Kidney (tissue), 14 donors: Measurements from ENCODE around the gene SMAD1. TPM values are rescaled to one million over a fixed set of nuclear protein-coding genes. Genes with fewer than 3 reads are reported as not detected.
"Not testable (repeated sequence)": the region's sequence is repeated elsewhere in the genome, so short reads cannot be mapped to it uniquely, and the experiment has no call there.

Experiments used
- DNase-seq, 5 donors: peaks; one replicate each; pipeline ENCODE4 v3.0.0-alpha.2; 2013 to 2020
- FAIRE-seq: peaks from 2 replicates; lab custom pipeline; 2012; peaks lifted over from hg19 to GRCh38; lab: Jason Lieb, UNC
- H3K27ac ChIP-seq, 2 donors: one replicate each; pipeline ENCODE4 v1.7.0; 2013; ENCODE audit warnings: low read depth in 2 of 2, low read length in 2 of 2, inconsistent platforms in 1 of 2
- H3K27me3 ChIP-seq: one replicate; pipeline ENCODE4 v1.7.1; 2013; ENCODE audit warnings: low read length, inconsistent platforms; ENCODE audit not compliant: control insufficient read depth, insufficient read depth
- H3K36me3 ChIP-seq, 3 donors: one replicate each; pipeline versions ENCODE4 v1.7.0 to v1.7.1; 2013; ENCODE audit warnings: low read length in 3 of 3, control low read depth in 1 of 3, inconsistent platforms in 1 of 3; ENCODE audit not compliant: insufficient read depth in 3 of 3, control insufficient read depth in 2 of 3
- H3K4me1 ChIP-seq, 3 donors: one replicate each; pipeline versions ENCODE4 v1.7.0 to v1.7.1; 2013; ENCODE audit warnings: low read length in 3 of 3, inconsistent platforms in 1 of 3, low read depth in 1 of 3; ENCODE audit not compliant: control insufficient read depth in 2 of 3, insufficient read depth in 2 of 3
- H3K4me3 ChIP-seq, 3 donors: one replicate each; pipeline versions ENCODE4 v1.7.0 to v1.8.1; 2013; ENCODE audit warnings: low read length in 3 of 3, control low read depth in 1 of 3, inconsistent platforms in 1 of 3
- H3K9ac ChIP-seq, 3 donors: one replicate each; pipeline versions ENCODE4 v1.7.0 to v1.7.1; 2013; ENCODE audit warnings: low read length in 3 of 3, control low read depth in 1 of 3, inconsistent platforms in 1 of 3
- H3K9me3 ChIP-seq, 3 donors: one replicate each; pipeline versions ENCODE4 v1.7.0 to v1.7.1; 2013; ENCODE audit warnings: low read length in 3 of 3, control low read depth in 1 of 3, inconsistent platforms in 1 of 3; ENCODE audit not compliant: control insufficient read depth in 2 of 3, insufficient read depth in 1 of 3
- intact Hi-C: fragments of 100-400 bp; cut with DNase I; formaldehyde crosslinking; loops from one replicate; pipeline ENCODE4 v1.11.1; 2022
- polyA plus RNA-seq: library from polyadenylated mRNA; stranded (reverse); fragments of 350-450 nt; fragmentation: Illumina TruSeq; extraction: RNeasy Lipid Tissue Mini Kit (QIAGEN cat#74804); gene quantifications from one replicate; pipeline ENCODE4 v1.2.3, GENCODE V29; 2014; ENCODE audit warnings: low read depth, low replicate concordance; ENCODE audit not compliant: insufficient read depth
- total RNA-seq: library from RNA; stranded (reverse); fragmentation: NEBNext Ultra II Directional; extraction: Animal tissue kit (Norgen Biotek cat#: 25700); gene quantifications from one replicate; pipeline ENCODE4 v1.2.1, GENCODE V29; 2021
- TF ChIP-seq, protein P1 (sequence below): IDR thresholded peaks from 3 replicates; pipeline ENCODE4 v1.5.1; 2012; ENCODE audit warnings: mild to moderate bottlenecking, moderate library complexity, borderline replicate concordance; ENCODE audit not compliant: insufficient read depth; ENCODE audit errors: extremely low read depth
- donor health status: control.
- donor health status: control.
- donor health status: control.
- donor health status: control.
- donor health status: control.
- donor health status: DM: yes; HTN: yes; CAD: no.
- donor health status: Normal renal cell carcinoma (clear cell type).

SMAD1 gene
- total and polyA plus RNA-seq, 2 donors from 2014 or later = 8.9 to 39.5 TPM

DNA sequence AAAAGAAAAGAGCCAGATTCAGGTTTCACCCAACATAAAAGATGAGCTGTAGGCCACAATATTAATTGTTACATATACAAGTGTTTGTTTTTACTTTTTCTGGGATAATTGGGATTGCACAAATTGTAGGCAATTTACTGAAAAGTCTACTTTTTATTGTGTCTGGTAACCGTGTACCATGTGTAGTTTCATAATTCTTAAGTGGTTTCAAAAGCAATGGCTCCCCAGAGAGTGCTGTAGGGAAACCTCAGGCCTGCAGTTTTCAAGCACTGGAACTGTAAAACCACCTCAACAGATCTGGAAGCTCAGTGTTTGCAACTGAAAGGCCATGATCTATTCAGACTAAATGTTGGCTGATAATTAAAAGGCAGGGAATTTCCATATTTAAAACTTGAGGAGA is 83.7 kb downstream of the SMAD1 start:
- H3K4me3 ChIP-seq = no peak overlapping the region
- intact Hi-C loops = no loop called here
- H3K27me3 ChIP-seq = no peaks in the 10 kb centered on the region
- FAIRE-seq (no peak), DNase-seq (no peak)
- H3K4me1 ChIP-seq = no peaks in the 10 kb centered on the region
- H3K9ac ChIP-seq = no peak overlapping the region
- no peak overlapping the region for H3K27ac ChIP-seq
- H3K36me3 ChIP-seq = no peaks in the 10 kb centered on the region
- no peaks in the 10 kb centered on the region for H3K9me3 ChIP-seq
- TF ChIP-seq, protein P1, sequence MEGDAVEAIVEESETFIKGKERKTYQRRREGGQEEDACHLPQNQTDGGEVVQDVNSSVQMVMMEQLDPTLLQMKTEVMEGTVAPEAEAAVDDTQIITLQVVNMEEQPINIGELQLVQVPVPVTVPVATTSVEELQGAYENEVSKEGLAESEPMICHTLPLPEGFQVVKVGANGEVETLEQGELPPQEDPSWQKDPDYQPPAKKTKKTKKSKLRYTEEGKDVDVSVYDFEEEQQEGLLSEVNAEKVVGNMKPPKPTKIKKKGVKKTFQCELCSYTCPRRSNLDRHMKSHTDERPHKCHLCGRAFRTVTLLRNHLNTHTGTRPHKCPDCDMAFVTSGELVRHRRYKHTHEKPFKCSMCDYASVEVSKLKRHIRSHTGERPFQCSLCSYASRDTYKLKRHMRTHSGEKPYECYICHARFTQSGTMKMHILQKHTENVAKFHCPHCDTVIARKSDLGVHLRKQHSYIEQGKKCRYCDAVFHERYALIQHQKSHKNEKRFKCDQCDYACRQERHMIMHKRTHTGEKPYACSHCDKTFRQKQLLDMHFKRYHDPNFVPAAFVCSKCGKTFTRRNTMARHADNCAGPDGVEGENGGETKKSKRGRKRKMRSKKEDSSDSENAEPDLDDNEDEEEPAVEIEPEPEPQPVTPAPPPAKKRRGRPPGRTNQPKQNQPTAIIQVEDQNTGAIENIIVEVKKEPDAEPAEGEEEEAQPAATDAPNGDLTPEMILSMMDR = no peak

DNA sequence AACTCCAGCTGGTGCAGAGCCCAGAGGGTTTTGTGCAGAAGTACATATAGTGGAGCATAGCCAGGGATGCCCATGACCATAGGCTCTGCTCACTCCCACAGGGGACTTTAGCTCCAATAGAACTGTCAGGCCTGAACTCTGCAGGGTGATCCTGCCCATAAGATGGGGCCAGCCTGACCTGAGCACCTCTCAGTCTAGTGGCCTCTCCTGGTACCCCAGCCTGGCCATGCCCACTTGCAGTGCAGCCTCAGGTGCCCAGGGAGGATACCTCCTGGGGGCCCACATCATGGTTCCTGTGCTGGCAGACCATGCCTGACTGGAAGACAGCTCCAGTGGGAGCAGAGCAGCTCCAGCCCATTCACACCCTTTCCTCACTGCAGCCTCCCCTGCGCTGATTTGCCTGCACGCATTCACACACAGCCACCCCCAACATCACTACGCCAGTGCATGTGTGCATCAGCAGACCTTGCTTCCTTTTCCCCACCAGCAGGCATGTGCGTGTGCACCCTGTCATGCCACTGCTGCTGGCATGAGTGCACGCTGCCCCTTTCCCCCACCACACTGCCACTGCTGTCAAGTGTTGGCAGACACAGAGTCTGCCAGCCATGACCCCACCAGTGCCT is 84.5 kb downstream of the SMAD1 start:
- TF ChIP-seq, protein P1 = no peak
- Histone ChIP-seq H3K27ac (no peak overlapping the region), H3K9ac (no peak overlapping the region), H3K4me1 (no peaks in the 10 kb centered on the region), H3K36me3 (no peaks in the 10 kb centered on the region), H3K4me3 (no peak overlapping the region), H3K27me3 (no peaks in the 10 kb centered on the region), H3K9me3 (no peaks in the 10 kb centered on the region)
- DNase-seq (peak in 1 of 5 donors; percentile 56), FAIRE-seq (no peak)
- intact Hi-C loops = no loop called here

DNA sequence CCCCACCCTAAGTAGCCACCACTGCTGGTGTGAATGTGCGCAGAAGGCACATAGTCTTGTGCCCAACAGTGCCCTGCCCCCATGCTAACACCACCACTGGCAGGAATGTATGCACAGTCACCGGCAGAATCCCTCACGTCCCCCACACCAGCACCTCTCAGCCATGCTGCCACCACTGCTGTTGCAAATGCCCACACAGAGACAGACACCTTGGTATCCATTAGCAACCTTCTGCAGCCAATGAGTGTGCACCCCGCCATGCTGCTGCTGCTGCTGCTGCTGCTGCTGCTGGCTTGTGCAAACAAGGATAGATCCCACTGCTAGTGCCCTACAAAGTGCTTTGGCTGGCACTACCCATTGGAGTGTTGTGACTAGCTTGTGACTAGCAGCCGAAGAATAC is 85.1 kb downstream of the SMAD1 start:
- intact Hi-C loops = no loop called here
- FAIRE-seq (no peak), DNase-seq (no peak)
- Histone ChIP-seq H3K9ac (no peak overlapping the region), H3K4me3 (no peak overlapping the region), H3K27me3 (no peaks in the 10 kb centered on the region), H3K4me1 (no peaks in the 10 kb centered on the region), H3K27ac (no peak overlapping the region), H3K36me3 (no peaks in the 10 kb centered on the region), H3K9me3 (no peaks in the 10 kb centered on the region)
- TF ChIP-seq, protein P1 = no peak

DNA sequence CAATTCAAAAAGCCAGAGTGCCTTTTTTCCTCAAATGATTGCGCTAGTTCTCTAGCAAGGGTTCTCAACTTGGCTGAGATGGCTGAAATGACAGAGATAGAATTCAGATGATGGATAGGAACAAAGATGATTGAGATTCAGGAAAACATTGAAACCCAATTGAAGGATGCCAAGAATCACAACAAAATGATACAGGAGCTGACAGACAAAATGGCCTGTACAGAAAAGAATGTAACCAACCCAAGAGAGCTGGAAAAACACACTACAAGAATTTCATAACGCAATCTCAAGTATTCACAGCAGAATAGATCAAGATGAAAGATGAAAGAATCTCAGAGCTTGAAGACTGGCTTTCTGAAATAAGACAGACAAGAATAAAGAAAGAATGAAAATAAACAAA is 85.9 kb downstream of the SMAD1 start:
- TF ChIP-seq, protein P1 = no peak
- Histone ChIP-seq H3K4me1 (no peaks in the 10 kb centered on the region), H3K9ac (no peak overlapping the region), H3K36me3 (no peaks in the 10 kb centered on the region), H3K4me3 (no peak overlapping the region), H3K27me3 (no peaks in the 10 kb centered on the region), H3K9me3 (no peaks in the 10 kb centered on the region), H3K27ac (no peak overlapping the region)
- no peak for FAIRE-seq
- no peak for DNase-seq
- intact Hi-C loops = no loop called here

DNA sequence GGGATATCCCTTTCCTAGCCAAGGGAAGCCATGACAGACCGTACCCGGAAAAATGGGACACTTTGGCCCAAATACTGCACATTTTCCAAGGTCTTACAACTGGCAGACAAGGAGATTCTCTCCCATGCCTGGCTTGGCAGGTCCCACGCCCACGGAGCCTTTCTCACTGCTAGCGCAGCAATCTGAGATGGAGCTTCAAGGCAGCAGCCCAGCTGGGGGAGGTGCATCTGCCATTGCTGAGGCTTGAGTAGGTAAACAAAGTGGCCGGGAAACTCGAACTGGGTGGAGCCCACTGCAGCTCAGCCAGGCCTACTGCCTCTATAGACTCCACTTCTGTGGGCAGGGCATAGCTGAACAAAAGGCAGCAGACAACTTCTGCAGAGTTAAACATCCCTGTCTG is 92.9 kb downstream of the SMAD1 start:
- H3K27ac ChIP-seq, H3K4me1 ChIP-seq, intact Hi-C loops, H3K9me3 ChIP-seq, FAIRE-seq, H3K9ac ChIP-seq, H3K36me3 ChIP-seq, H3K4me3 ChIP-seq, H3K27me3 ChIP-seq: not testable (repeated sequence)
- peak in 1 of 5 donors; percentile 61 for DNase-seq
